NK-92 treated with Interleukin-12 subunit alpha and Interleukin-12 subunit beta, amount 100 ng/mL, for 24 hours (cell line): ENCODE results near the gene PRM2.
A peak's percentile ranks its signal among the peaks of the same experiment; 100 is the strongest.

Source experiments
- DNase-seq: peaks from one replicate; lab custom pipeline; 2025; lab: John Stamatoyannopoulos, UW

PRM2 gene

DNA sequence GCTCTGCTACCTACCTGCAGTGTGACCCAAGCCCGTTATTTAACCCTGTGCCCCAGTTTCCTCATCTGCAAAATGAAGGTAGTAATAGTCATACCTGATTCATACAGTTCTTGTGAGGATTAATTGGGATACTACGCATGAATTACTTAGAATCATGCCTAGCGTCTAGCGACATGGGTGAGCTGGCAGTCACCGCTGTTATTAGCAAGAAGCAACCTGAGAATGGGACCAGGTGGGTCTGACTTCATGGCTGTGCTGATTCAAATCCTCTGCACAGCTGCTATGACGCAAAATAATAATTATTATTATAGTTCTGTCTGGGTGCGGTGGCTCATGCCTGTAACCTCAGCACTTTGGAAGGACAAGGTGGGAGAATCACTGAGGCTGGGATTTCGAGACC, 28.1 kb downstream of the PRM2 start:
- no peak for DNase-seq

- DNase-seq = no peak
Measured at GRCh38 chr16:11245988-11246387, 30.3 kb downstream of the PRM2 start.

DNA sequence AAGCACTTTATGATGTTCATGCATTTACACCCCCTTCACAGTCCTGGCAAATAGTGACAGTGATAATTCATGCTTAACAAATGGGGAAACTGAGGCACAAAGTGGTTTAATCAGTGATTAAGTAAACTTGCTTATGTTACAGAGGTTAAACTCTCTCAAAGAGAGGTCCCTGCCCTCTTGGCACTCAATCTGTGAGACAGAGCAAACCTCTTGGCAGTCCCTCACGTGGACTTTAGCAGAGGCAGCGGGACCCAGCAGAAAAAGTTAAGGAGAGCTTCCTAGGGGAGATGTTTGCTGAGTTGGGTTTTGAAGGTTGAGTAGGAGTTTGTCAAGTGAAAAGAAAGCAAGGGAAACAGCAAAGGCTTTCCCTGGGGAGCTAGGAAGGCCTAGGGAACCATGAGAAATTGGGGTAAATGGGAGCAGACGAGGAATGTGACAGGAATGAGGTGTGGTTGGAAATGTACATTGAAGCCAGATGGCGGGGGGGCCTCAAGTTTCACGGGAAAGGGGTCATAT, 31.0 kb downstream of the PRM2 start:
- no peak for DNase-seq

DNA sequence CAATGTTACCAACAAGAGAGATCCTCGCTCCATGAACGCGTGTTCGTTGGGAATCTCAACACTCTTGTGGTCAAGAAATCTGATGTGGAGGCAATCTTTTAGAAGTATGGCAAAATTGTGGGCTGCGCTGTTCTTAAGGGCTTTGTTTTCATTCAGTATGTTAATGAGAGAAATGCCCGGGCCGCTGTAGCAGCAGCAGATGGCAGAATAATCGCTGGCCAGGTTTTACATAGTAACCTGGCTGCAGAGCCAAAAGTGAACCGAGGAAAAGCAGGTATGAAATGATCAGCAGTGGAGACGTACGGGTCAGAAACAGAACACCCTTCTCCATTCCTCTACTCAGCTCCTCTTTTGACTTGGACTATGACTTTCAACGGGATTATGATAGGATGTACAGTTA, 33.6 kb downstream of the PRM2 start:
- no peak for DNase-seq

- no peak for DNase-seq
Measured at GRCh38 chr16:11241480-11242204, 34.6 kb downstream of the PRM2 start.

DNA sequence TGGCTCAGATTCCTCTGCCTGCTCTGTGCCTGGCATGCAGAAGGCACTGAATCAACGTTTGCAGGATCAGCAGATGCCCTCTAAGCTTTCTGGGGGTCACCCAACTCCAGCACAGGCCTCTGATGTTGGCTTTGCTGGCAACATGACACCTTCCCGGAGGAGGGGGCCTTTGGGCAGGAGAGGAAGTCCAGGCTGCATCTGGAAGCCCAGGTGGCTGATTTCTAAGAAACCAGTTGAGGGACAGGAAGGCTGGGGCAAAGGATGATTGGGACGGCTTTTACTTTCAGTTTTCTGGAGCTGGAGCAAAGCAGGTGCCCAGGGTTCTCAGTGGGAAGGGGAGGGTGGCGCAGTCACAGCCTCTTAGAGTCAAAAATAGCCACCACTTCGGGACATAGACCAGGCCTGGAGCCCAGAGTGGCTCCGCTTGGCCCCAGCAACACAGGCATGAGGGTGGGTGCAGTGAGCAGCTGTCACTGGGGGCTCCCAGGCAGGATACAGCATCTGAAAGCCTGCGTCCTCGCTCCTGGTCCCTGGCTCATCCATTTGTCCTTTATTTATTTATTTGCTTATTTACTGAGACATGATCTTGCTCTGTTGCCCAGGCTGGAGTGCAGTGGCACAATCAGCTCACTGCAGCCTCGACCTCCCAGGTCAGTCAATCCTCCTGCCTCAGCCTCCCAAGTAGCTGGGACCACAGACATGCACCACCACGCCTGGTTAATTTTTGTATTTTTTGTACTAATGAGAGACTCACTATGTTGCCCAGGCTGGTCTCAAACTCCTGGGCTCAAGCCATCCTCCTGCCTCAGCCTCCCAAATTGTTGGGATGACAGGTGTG, 35.4 kb downstream of the PRM2 start:
- DNase-seq = no peak

DNA sequence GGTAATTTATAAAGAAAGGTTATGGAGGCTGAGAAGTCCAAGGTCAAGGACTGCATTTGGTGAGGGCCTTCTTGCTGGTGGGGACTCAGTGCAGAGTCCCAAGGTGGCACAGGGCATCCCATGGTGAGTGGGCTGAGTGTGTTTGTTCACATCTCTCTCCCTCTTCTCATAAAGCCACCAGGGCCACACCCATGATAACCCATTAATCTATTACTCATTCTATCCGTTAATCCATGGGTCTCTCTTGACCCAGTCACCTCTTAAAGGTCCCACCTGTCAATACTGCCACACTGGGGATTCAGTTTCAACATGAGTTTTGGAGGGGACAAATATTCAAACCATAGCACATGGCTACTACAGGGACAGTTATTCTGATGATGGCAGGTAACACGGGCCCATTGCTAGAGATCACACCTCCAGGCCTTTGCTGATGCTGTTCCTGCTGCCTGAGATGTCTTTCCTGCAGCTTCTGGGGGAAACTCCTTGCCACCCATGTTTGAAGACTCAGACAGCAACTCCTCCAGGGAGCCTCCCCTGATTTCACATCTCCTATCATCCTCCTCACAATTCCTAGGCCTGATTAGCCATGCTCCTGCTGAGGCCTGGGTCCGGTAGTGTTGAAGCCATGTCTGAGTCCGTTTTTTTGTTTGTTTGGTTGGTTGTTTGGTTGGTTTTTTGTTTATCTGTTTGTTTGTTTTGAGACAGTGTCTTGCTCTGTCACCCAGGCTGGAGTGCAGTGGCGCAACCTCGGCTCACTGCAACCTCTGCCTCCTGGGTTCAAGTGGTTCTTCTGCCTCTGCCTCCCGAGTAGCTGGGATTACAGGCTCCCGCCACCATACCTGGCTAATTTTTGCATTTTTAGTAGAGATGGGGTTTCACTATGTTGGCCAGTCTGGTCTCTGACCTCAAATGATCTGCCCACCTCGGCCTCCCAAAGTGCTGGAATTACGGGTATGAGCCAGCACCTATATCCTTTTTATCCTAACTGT, 36.3 kb downstream of the PRM2 start:
- no peak for DNase-seq

- DNase-seq = no peak
Measured at GRCh38 chr16:11238272-11239202, 37.7 kb downstream of the PRM2 start.

DNA sequence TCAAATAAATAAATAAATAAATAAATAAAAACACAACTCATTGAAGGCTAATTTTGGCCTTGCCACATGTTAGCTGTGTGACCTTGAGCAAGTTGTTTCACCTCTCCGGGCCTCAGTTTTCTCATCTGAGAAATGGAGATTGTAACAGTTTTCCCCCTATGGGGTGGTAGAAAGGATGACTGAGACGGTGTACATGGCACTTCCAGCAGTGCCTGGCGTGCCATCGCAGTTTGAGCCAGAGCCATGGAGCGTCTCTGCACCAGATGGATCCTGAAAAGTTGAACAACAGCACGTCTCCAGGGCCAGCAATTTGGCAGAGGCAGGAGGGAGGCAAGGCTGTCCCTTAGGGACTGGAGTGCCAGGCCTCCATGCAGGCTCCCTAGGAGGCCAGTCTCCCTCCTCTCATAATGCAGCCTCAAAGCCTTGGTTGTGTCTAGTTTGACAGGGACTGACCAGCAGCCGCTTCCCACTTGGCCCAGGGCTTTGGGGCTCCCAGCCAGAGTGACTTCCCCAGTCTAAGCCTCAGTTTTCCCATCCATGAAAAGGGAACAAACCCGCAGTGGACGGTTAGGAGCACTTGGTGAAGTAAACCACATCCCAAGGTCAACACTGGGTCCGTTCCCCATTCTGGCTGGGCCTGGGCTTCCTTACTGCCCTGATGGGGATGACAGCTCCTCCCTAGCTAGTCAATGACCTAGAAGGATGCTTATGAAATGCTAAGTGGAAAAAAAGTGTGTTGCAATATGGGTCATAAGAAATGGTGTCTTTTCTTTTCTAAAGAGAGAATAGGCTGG, 39.6 kb downstream of the PRM2 start:
- no peak for DNase-seq

DNA sequence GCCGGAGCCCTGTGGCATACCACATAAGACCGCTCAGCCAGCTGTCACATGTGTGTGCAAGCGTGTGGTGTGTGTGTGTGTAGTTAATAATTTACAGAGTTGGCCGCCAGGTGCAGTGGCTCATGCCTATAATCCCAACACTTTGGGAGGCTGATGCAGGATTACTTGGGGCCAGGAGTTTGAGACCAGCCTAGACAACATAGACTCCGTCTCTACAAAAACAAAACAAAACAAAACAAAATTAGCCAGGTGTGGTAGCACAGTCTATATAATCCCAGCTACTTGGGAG, 40.6 kb downstream of the PRM2 start:
- DNase-seq = no peak

GRCh38 chr16:11234884-11235702, 41.2 kb downstream of the PRM2 start:
- no peak for DNase-seq

DNA sequence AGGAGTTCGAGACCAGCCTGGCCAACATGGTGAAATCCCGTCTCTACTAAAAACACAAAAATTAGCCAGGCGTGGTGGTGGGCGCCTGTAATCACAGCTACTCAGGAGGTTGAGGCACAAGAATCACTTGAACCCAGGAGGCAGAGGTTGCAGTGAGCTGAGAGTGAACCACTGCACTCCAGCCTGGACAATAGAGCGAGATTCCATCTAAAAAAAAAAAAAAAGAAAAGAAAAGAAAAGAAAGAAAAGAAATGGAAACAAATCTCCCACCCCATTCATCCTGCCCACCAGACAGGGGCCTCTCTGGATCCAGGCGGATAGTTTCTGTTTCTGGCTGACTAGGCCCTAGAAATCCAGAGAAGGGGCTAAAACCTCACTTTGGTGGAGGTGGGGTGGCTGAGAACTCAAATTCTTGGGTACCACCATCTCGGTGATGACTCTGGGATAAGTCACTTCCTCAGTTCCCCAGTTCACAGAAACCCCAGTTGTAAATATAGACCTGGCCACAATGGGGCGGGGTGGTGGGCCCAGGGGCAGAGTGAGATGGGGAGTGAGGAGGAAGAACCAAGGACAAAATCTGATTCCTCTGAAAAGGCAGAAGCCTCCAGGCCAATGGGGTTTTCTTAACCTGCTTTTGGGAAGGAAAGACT, 42.4 kb downstream of the PRM2 start:
- peak; percentile 47 for DNase-seq

DNA sequence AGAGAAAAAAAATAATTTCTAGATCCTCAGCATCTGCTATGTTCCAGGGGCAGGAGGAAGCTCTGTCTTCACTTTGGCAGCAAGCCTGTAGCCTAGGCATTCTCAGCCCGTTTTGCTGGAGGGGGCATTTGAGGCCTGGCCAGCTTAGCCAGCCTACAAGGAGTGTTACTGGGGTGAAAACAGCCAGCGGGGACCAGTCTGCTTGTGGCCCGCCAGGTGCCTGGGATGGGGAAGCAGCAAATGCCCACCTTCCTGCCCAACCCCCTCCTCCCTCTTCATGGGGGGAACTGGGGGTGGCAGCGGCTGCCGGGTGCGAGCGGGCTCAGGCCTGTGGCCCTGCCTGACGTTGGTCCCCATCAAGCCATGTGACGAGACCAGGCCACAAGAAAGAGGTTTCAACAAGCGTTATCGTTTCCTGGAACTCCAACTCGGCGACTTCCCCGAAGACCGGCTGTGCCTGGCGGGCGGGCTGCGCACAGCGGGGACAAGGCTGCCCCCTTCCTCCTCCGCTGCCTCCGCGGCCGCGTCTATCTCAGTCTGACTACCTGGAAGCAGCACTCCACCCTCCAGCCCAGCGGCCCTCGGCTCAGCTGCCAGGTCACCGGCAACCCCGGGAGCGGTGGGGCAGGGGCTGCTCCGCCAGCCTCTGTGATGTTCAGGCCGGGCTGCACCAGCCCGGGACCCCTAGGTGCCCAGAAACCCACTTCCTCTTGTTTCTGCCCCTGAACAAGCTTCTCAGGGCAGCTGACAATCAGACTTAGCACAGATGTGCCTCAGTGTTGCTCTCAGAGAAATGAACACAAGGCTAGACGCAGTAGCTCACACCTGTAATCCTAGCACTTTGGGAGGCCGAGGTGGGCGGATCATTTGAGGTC, 43.2 kb downstream of the PRM2 start:
- no peak for DNase-seq

DNA sequence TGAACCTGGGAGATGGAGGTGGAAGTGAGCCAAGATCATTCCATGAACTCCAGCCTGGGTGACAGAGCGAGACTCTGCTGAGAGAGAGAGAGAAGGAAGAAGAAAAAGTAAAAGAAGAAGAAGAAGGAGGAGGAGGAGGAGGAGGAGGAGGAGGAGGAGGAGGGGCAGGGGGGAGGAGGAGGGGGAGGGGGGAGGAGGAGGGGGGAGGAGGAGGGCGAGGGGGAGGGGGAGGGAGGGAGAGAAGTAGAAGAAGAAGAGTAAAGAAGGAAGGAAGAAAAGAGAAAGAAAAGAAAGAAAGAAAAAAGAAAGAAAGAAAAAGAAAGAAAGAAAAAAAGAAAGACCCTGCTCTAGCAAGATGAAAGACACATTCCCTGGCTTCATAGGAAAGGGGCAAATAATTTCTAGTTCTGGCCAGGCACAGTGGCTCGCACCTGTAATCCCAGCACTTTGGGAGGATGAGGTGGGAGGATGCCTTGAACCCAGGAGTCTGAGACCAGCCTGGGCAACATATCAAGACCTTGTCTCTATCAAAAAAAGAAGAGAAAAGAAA, 43.9 kb downstream of the PRM2 start:
- DNase-seq = no peak

- DNase-seq = no peak
Measured at GRCh38 chr16:11231367-11231970, 44.8 kb downstream of the PRM2 start.

- DNase-seq = no peak
Measured at GRCh38 chr16:11229906-11230305, 46.4 kb downstream of the PRM2 start.

DNA sequence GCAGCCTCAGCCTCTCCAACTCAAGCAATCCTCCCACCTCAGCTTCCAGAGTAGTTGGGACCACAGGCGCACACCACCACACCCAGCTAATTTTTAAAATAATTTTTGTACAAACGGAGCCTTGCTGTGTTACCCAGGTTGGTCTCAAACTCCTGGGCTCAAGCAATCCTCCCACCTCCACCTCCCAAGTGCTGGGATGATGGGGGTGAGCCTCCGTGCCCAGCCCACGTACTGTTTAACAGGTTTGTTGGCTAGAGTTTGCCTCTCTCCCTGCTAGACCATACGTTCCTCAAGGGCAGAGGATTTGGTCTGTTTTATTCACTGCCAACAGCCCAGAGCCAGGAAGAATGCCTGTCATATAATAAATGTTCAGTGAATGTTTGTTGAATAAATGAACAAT, 46.8 kb downstream of the PRM2 start:
- no peak for DNase-seq
